ENCODE data around the gene CST9L. TPM values are rescaled to one million over a fixed set of nuclear protein-coding genes. Genes with fewer than 3 reads are reported as not detected.
"Not testable (repeated sequence)": the region's sequence is repeated elsewhere in the genome, so short reads cannot be mapped to it uniquely, and the experiment has no call there.

The CST9L gene
- total and polyA plus RNA-seq, 5 experiments from 2014 or later: not detected

DNA sequence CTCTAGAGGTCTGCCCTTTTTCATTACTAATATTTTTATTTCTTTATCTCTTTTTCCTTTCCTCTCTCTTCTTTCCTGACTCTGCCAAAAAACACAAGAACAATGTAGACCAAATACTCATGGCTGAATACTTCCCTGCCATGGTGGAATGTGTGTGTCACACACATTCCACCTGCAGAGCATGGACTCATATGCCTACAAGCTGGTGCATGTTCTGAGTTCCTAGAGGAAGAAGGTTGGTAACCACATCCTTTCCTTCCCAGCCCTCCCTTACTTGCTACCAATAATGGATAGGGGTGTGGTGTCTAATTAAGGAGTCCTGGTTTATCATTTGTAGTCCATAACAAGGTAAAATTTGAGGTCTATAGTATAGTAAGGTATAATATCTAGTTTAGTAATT, 15.2 kb upstream of the CST9L start:
- ATAC-seq (no peak), DNase-seq (no peak)
- Mint-ChIP-seq H3K27me3 (peaks cover 19 to 67% (median 36%) of the 10 kb centered on the region in 5 donors), H3K4me3 (no peak overlapping the region), H3K4me1 (peaks cover 0 to 3% (median under 1%) of the 10 kb centered on the region in 4 donors), H3K36me3 (peaks cover 0 to 5% (median 4%) of the 10 kb centered on the region in 3 donors), H3K27ac (no peak overlapping the region), H3K9me3 (peaks cover 0 to 16% (median 6%) of the 10 kb centered on the region in 9 donors)
- POLR2A ChIA-PET: no interaction called here

DNA sequence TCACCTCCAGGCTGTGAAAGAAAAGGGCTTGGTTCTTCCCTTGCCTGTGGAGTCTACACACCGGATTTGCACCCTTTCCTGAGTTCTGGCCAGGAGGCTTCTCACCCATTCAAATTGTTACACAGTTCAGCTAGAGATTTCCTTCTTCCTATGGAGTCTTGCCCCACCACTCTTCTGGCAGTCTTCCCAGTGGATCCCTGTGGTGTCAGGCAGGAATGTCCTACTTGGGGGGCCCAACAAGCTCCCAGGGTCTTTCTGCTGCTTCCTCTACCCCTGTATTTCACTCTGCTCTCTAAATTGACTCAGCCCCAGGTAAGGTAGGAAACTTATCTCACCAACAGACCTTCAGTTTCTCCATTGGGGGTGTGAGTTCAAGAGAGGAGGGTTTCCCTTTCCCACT, 14.0 kb upstream of the CST9L start:
- DNase-seq: no peak
- POLR2A ChIA-PET: no interaction called here
- no peak for ATAC-seq
- Mint-ChIP-seq H3K9me3 (peaks cover 0 to 15% (median 6%) of the 10 kb centered on the region in 9 donors), H3K4me1 (peaks cover 0 to 1% (median 0%) of the 10 kb centered on the region in 4 donors), H3K4me3 (no peak overlapping the region), H3K36me3 (peaks cover 0 to 5% (median 4%) of the 10 kb centered on the region in 3 donors), H3K27me3 (peaks cover 18 to 54% (median 26%) of the 10 kb centered on the region in 5 donors), H3K27ac (no peak overlapping the region)

DNA sequence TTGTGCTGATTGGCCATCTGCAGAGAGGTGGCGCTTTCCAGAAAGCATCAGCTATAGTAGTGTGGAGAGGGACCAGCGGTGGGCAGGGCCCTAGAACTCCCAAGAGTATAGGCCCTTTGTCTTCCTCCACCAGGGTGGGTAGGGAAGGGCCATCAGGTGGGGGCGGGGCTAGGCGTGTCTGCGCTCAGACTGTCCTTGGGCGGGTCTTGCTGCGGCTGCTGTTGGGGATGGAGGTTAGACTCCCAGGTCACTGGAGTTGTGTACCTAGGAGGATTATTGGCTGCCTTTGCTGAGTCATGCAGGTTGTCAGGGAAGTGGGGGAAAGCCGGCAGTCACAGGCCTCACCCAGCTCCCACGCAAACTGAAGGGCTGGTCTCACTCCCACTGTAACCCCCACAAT, 13.5 kb upstream of the CST9L start:
- H3K4me3 Mint-ChIP-seq, H3K36me3 Mint-ChIP-seq, POLR2A ChIA-PET: not testable (repeated sequence)

DNA sequence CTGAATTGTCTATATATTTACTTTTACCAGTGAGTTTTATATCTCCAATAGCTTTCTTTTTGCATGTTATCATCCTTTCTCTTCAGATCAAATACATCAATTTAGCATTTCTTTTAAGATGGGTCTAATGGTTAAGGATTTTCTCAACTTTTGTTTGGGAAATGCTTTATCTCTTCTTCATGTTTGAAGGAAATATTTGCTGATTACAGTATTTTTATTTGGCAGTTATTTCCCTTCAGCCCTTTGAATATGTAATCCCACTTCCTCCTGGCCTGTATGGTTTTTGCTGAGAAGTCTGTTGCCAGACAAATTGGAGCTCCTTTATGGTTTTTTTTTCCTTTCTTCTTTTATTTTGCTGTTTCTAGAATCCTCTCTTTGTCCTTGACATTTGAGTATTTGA, 6.7 kb upstream of the CST9L start:
- Mint-ChIP-seq H3K4me1 (no peaks in the 10 kb centered on the region), H3K27me3 (peaks cover 0 to 3% (median 0%) of the 10 kb centered on the region in 5 donors), H3K4me3 (no peak overlapping the region), H3K9me3 (peaks cover 0 to 4% (median 0%) of the 10 kb centered on the region in 9 donors), H3K27ac (no peak overlapping the region), H3K36me3 (peaks cover 0 to 5% (median 0%) of the 10 kb centered on the region in 3 donors)
- POLR2A ChIA-PET: no interaction called here
- no peak for ATAC-seq
- DNase-seq: no peak

More for the DNA sequence above, 13.5 kb upstream of the CST9L start:
- H3K4me1 Mint-ChIP-seq, H3K27ac Mint-ChIP-seq, ATAC-seq, DNase-seq: not testable (repeated sequence)
- Mint-ChIP-seq H3K27me3 (peaks cover 18 to 52% (median 26%) of the 10 kb centered on the region in 5 donors), H3K9me3 (peaks cover 0 to 15% (median 6%) of the 10 kb centered on the region in 9 donors)

DNA sequence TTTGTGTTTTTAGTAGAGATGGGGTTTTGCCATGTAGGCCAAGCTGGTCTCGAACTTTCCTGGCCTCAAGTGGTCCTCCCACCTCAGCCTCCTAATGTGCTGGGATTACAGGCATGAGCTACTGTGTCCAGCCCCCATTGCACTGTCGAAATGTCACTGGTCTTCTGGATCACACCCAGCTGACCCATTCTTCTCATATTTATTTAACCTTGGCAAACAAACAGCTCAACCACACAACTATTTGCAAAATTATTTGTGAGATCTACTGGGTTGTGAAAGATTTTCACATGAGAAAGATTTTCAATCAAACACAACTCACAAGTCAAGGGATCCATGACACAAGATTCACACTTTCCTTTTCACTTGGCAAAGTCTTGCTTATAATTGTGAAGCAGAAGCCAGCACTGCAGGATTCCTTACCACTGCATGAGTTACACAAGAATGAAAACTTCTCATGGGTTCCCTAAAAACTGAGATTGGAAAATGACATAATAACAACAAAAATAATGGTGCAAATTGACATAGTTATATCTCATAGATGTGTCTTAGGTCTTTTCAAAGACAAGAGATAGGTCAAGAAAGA, 2.0 kb upstream of the CST9L start:
- Mint-ChIP-seq H3K27ac (no peak overlapping the region), H3K4me3 (no peak overlapping the region), H3K9me3 (peaks cover 0 to 6% (median 0%) of the 10 kb centered on the region in 9 donors), H3K4me1 (no peaks in the 10 kb centered on the region), H3K36me3 (peaks cover 0 to 3% (median 0%) of the 10 kb centered on the region in 3 donors), H3K27me3 (peaks cover 0 to 15% (median 9%) of the 10 kb centered on the region in 5 donors)
- peak in 1 of 10 donors; percentile 13 for DNase-seq
- POLR2A ChIA-PET: no interaction called here
- ATAC-seq: no peak

DNA sequence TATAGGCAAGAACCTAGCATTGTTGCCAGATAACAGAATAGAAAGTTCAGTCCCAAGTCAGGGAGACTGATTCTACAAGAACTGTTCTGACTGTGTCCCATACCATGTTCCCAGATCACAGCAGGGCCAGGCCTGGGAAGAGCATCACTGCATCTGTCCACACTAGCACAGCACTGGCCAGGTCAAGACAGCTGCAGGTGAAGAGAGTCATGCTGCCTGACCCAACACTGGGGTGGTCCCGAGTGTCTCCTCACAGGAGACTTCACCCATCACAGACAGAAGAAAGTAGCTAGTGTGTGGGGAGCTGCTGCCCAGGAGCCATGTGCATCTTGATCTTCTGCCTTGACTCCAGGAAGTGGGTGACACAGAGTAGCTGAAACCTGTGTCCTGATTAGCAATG, 1.3 kb upstream of the CST9L start:
- ATAC-seq (no peak), DNase-seq (no peak)
- Mint-ChIP-seq H3K4me3 (no peak overlapping the region), H3K4me1 (no peaks in the 10 kb centered on the region), H3K27ac (no peak overlapping the region), H3K9me3 (peaks cover 0 to 6% (median 0%) of the 10 kb centered on the region in 9 donors), H3K27me3 (peaks cover 0 to 18% (median 9%) of the 10 kb centered on the region in 5 donors), H3K36me3 (peaks cover 0 to 3% (median 0%) of the 10 kb centered on the region in 3 donors)
- POLR2A ChIA-PET: no interaction called here

DNA sequence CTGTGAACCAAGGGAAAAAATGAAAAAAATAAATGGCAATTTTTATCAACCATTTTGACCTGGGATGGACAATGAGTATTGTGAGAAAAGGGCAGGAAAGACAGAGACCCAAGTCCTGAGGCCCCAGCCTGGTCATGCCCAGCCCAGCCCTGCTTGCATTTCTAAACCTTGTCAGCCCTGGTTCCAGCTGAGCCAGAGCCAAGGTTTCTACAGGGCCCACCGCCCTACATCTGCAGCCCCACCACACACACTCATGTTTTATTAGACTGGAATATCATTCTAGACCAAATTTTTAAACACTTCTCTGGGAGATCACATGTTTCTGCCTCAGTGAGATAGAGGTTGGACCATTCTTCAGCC, 667 bp upstream of the CST9L start:
- Mint-ChIP-seq H3K4me3 (no peak overlapping the region), H3K27me3 (peaks cover 1 to 20% (median 9%) of the 10 kb centered on the region in 5 donors), H3K27ac (no peak overlapping the region), H3K9me3 (peaks cover 0 to 4% (median 0%) of the 10 kb centered on the region in 9 donors), H3K4me1 (no peaks in the 10 kb centered on the region), H3K36me3 (no peaks in the 10 kb centered on the region)
- POLR2A ChIA-PET: no interaction called here
- ATAC-seq (no peak), DNase-seq (no peak)

DNA sequence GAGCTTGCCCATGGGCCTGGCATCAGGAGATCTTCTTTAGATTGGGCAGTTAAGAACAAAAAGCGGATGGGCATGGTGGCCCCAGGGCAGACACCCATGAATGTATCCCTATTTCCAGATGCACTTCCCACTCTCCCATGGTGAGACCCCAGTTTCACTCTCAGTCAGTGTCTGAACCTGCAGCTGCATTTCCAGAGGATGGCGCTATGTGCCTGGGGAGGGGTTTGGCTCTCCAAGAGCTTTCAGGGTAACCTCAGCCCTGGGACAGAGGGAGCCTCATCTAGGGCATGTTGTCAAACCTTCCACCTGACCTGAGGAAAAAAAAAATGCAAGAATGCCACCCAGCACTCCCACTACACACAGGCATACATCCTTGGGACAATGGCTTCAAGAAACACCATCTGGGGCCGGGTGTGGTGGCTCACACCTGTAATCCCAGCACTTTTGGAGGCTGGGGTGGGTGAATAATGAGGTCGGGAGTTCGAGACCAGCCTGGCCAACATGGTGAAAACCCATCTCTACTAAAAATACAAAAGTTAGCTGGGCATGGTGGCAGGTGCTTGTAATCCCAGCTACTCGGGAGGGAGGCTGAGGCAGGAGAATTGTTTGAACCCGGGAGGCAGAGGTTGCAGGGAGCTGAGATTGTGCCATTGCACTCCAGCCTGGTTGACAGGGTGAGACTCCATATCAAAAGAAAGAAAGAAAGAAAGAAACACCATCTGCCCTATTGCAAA, 1.9 kb downstream of the CST9L start:
- ATAC-seq: no peak
- Mint-ChIP-seq H3K4me1 (no peaks in the 10 kb centered on the region), H3K4me3 (no peak overlapping the region), H3K27ac (no peak overlapping the region), H3K36me3 (peaks cover 0 to 18% (median 0%) of the 10 kb centered on the region in 3 donors), H3K9me3 (peaks cover 0 to 28% (median 16%) of the 10 kb centered on the region in 9 donors), H3K27me3 (peaks cover 1 to 24% (median 9%) of the 10 kb centered on the region in 5 donors)
- POLR2A ChIA-PET: no interaction called here
- peak in 1 of 10 donors; percentile 44 for DNase-seq

DNA sequence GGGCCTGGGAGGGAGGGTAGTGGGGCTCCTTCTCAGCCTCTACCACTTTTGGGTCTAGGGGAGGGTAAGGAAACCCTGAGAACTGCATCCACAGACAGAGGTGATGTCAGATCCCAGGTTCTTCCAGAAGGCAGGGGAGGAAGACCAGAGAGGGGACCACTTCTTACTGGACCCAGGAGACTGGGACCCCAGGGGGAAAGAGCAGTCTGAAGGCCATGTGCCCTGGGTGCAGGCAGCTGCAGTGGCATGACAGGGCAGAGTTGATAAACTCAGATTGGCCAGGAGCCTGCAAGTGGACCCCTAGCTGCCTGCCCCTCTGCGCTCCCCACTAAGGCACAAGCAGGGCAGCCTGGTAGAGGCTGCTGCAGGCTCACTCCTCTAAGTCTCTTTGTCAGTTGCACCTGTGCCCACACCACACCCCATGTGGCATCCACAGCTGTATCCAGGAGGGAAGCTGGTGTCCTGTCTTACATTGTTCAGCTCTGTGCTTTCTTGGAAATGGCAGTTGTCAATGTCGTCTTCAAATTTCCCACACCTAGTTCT, 2.7 kb downstream of the CST9L start:
- Mint-ChIP-seq H3K4me1 (no peaks in the 10 kb centered on the region), H3K4me3 (no peak overlapping the region), H3K27ac (no peak overlapping the region), H3K27me3 (peaks cover 1 to 24% (median 9%) of the 10 kb centered on the region in 5 donors), H3K36me3 (peaks cover 0 to 18% (median 0%) of the 10 kb centered on the region in 3 donors), H3K9me3 (peaks cover 1 to 35% (median 18%) of the 10 kb centered on the region in 9 donors)
- no peak for ATAC-seq
- DNase-seq: peak in 1 of 10 donors; percentile 18
- POLR2A ChIA-PET: no interaction called here

DNA sequence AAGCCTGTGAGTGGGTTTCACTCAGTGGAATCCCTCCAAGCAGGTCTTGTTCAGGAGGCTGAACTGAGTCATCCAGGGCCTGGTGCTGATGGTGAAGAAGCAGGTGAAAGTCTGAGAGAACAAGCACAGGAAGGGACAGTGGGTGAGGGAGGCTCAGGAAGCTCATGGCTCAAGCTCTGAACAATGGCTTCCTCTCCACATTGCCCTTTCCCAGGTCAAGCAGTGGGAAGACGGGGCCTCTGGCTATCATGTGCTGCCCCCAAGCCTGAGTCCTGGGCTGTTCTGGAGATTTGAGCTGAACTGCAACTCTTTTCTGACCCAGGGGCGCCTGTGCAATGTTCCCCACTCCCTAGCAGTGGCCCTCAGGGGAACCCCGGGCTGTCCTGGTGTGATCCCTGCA, 3.4 kb downstream of the CST9L start:
- peaks cover 0 to 23% (median 0%) of the 10 kb centered on the region in 3 donors for H3K36me3 Mint-ChIP-seq
- peaks cover 2 to 27% (median 9%) of the 10 kb centered on the region in 5 donors for H3K27me3 Mint-ChIP-seq
- POLR2A ChIA-PET: no interaction called here
- ATAC-seq: no peak
- no peak overlapping the region for H3K27ac Mint-ChIP-seq
- DNase-seq: peak in 1 of 10 donors; percentile 16
- peaks cover 5 to 41% (median 24%) of the 10 kb centered on the region in 9 donors for H3K9me3 Mint-ChIP-seq
- no peak overlapping the region for H3K4me3 Mint-ChIP-seq
- no peaks in the 10 kb centered on the region for H3K4me1 Mint-ChIP-seq

DNA sequence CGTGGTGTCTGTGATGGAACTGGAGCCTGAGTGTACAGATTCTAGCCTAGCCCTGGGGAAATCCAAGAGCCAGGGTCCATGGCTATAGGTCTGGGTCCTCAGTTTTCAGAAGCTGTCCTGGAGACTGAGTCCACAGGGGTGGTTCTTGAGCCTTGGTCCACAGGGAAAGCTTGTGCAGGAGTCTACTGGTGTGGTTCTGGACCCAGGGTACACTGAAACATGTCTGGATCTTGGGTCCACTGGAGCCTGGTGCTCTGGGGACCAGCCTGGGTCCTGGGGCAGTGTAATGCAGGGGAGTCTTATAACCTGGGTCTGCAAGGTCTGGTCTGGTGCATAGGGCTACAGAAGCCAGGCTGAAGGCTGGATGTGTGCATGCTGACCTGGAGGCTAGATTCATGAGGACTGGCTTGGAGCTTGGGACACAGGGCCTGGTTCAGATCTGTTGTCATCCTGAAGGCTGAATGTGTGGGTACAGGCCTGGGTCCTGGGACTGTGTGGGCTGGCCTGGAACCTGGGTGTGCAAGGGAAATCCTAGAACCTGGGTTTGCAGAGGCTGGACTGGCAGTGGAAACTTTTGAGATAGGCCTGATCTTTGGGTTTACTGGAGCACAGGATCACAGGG, 5.5 kb downstream of the CST9L start:
- Mint-ChIP-seq H3K27ac (no peak overlapping the region), H3K27me3 (peaks cover 2 to 27% (median 9%) of the 10 kb centered on the region in 5 donors), H3K4me3 (no peak overlapping the region), H3K9me3 (peaks cover 7 to 59% (median 35%) of the 10 kb centered on the region in 9 donors), H3K4me1 (no peaks in the 10 kb centered on the region), H3K36me3 (peaks cover 0 to 23% (median 0%) of the 10 kb centered on the region in 3 donors)
- DNase-seq (peak in 1 of 10 donors; percentile 41), ATAC-seq (no peak)
- POLR2A ChIA-PET: no interaction called here

DNA sequence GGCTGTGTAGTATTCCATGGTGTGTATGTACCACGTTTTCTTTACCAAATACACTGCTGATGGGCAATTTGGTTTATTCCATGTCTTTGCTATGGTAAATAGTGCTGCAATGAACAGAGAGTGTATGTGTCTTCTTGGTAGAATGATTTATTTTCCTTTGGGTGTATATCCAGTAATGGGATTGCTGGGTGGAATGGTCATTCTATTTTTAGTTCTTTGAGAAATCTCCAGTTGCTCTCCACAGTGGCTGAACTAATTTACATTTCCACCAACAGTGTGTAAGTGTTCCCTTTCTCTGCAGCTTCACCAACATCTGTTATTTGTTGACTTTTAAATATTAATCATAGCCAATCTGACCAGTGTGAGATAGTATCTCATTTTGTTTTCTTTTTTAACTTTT, 13.9 kb downstream of the CST9L start:
- ATAC-seq: no peak
- POLR2A ChIA-PET: no interaction called here
- Mint-ChIP-seq H3K4me3 (no peak overlapping the region), H3K27ac (no peak overlapping the region), H3K9me3 (peaks cover 2 to 21% (median 14%) of the 10 kb centered on the region in 9 donors), H3K27me3 (peaks cover 2 to 14% (median 5%) of the 10 kb centered on the region in 5 donors), H3K4me1 (no peaks in the 10 kb centered on the region), H3K36me3 (no peaks in the 10 kb centered on the region)
- DNase-seq: no peak

DNA sequence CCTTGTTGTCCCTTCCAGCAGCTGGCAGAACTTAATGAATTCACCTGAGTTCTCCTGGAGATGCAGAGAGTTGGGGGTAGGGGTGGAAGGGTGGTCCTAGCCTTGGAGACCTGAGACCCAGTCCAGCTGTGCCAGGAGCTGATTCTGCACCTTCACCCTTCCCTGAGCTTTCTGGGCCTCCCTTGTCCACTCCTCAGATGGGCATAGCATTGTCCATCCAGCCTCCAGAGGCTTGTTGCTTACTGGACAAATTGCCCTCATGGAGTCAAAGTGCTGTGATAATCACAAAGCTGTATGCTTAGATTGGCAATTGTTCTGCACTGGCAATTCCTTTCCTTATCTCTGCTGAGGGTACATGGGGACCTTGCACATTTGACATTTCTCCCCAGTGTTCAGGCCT, 16.5 kb downstream of the CST9L start:
- POLR2A ChIA-PET: no interaction called here
- Mint-ChIP-seq H3K27me3 (peaks cover 0 to 15% (median 5%) of the 10 kb centered on the region in 5 donors), H3K4me3 (no peak overlapping the region), H3K36me3 (no peaks in the 10 kb centered on the region), H3K9me3 (no peaks in the 10 kb centered on the region), H3K4me1 (no peaks in the 10 kb centered on the region), H3K27ac (no peak overlapping the region)
- ATAC-seq (no peak), DNase-seq (no peak)

All from naive thymus-derived CD8-positive, alpha-beta T cell (primary cell).